ENCODE measurements around the gene DOC2A.

DNA sequence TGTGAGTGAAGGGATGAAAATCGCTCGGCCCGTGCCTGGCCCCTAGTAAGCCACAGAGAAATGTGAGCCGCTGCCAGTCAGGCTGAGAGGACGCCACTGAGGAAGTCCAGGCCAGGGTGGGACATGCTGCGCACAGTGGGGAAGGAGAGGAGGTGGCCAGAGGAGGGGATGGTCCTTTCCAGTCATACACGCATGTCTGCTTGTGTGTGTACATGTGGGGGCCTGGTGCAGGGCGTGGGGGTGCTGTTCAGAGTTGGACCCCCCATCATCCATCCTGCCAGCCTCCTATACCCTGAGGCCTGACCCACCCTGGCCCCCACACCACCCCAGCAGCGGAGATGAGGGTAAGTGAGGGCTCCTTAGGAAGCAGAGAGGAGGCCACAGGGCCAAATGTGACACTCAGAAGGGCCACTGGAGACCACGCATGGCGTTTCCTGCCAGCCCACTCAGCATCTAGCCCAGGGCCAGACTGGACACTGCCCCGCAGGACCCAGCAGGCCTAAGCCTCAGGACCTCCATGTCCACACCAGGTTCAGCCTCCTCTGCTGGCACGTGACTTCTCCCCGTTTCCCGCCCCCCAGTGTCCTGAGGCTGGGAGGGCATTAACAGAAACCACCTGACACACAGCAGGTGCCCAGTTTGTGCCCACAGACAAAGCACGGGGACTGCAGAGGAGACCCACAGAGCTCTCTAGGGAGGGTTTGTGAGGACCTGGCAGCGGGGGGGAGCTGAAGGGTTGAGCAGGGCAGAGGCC, 7.0 kb downstream of the DOC2A start:
- TF ChIP-seq, protein P1, sequence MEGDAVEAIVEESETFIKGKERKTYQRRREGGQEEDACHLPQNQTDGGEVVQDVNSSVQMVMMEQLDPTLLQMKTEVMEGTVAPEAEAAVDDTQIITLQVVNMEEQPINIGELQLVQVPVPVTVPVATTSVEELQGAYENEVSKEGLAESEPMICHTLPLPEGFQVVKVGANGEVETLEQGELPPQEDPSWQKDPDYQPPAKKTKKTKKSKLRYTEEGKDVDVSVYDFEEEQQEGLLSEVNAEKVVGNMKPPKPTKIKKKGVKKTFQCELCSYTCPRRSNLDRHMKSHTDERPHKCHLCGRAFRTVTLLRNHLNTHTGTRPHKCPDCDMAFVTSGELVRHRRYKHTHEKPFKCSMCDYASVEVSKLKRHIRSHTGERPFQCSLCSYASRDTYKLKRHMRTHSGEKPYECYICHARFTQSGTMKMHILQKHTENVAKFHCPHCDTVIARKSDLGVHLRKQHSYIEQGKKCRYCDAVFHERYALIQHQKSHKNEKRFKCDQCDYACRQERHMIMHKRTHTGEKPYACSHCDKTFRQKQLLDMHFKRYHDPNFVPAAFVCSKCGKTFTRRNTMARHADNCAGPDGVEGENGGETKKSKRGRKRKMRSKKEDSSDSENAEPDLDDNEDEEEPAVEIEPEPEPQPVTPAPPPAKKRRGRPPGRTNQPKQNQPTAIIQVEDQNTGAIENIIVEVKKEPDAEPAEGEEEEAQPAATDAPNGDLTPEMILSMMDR (IDR thresholded peaks at IDR 0.05; ENCODE audit: low read depth, low read length, poor library complexity, severe bottlenecking), result no peak
- TF ChIP-seq EZH2phosphoT487 (IDR thresholded peaks at IDR 0.05; ENCODE audit: borderline replicate concordance, low read length), result no peak
